ENCODE measurements around the gene BHLHE23. TPM values are rescaled to one million over a fixed set of nuclear protein-coding genes. Genes with fewer than 3 reads are reported as not detected.
"Not testable (repeated sequence)": the region's sequence is repeated elsewhere in the genome, so short reads cannot be mapped to it uniquely, and the experiment has no call there.

The BHLHE23 gene
- total RNA-seq, 2 donors from 2014 or later, result not detected

DNA sequence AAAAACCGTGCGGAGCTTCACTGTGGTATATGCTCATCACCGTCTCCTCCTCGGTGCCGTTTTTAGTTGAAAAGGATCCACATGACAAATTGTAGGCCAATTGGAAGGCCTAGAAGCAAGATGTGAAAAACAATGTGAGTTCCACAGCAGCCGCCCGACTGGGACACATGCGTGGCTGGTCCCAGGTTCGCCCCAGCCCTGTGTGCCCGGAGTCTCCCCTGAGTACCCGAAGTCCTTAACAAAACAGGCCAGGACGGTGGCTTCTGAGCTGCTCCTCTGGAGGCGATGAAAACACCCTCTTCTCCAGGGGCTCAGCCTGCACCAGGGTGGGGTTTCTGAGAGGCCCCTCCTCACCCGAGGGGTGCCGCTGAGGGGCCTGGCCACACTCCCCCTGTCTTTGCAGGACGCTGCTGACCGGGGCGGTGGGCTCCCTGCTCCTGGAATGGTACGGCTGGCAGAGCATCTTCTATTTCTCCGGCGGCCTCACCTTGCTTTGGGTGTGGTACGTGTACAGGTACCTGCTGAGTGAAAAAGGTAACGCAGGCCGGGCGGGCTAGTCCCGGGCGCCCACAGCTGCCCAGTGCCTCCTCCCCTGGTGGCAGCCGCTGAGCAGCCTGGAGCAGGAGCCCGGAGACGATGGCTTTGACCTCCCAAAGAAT is 44.4 kb downstream of the BHLHE23 start:
- Mint-ChIP-seq H3K36me3 (ENCODE audit: low read depth) (no peaks in the 10 kb centered on the region), H3K4me1 (no peaks in the 10 kb centered on the region), H3K27me3 (no peaks in the 10 kb centered on the region), H3K27ac (no peak overlapping the region), H3K4me3 (no peak overlapping the region)
- H3K9me3 ChIP-seq (ENCODE audit: control insufficient read depth, low read length, poor library complexity, severe bottlenecking), result no peaks in the 10 kb centered on the region
- DNase-seq, result no peak
- ATAC-seq, result no peak

DNA sequence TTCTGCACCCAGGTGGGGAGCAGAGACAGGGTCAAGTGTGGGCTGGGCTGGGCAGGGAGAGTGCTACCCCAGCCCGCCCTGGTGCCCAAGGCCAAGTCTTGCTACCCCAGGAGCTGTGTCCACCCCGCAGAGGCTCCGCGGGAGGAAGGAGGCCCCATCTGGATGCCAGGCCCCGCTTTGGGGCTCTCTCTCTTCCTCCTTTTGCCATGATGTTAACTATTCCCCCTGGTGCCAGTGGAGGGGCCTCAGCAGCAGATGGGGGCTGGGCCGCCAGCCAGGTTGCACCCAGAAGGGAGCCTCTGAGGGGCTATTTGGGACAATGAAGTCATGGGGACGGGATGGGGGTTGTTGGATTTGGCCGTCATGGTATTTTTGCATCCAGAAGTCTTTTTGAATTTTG is 45.0 kb downstream of the BHLHE23 start:
- ATAC-seq (no peak), DNase-seq (no peak)
- H3K27me3 Mint-ChIP-seq, result no peaks in the 10 kb centered on the region
- no peak overlapping the region for H3K4me3 Mint-ChIP-seq
- H3K36me3 Mint-ChIP-seq (ENCODE audit: low read depth), result no peaks in the 10 kb centered on the region
- H3K27ac Mint-ChIP-seq, result no peak overlapping the region
- no peaks in the 10 kb centered on the region for H3K4me1 Mint-ChIP-seq
- no peaks in the 10 kb centered on the region for H3K9me3 ChIP-seq (ENCODE audit: control insufficient read depth, low read length, poor library complexity, severe bottlenecking)

DNA sequence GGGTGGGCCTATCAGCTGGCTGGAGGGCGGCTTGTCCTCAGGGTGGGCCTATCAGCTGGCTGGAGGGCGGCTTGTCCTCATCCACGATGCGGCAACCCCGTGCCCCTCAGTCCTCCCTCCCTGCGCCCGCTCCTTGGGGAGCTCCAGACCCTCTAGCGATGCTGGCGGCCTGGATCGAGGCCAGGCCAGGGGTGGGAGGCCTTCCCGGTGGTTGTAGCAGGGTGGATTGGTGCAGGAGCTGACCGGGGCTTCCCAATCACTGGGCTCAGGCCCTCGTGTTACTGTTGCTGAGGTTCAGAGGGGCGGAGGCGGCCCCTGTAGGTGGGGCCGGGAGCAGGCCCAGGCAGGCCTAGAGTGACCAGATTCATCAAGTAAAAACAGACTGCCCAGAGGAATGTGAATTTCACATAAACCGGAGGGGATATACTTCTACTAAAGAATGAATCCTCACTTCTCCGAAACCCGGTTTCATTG is 45.4 kb downstream of the BHLHE23 start:
- Mint-ChIP-seq H3K27ac (no peak overlapping the region), H3K27me3 (no peaks in the 10 kb centered on the region), H3K4me1 (no peaks in the 10 kb centered on the region), H3K36me3 (ENCODE audit: low read depth) (no peaks in the 10 kb centered on the region), H3K4me3 (no peak overlapping the region)
- ATAC-seq (no peak), DNase-seq (no peak)
- no peaks in the 10 kb centered on the region for H3K9me3 ChIP-seq (ENCODE audit: control insufficient read depth, low read length, poor library complexity, severe bottlenecking)

DNA sequence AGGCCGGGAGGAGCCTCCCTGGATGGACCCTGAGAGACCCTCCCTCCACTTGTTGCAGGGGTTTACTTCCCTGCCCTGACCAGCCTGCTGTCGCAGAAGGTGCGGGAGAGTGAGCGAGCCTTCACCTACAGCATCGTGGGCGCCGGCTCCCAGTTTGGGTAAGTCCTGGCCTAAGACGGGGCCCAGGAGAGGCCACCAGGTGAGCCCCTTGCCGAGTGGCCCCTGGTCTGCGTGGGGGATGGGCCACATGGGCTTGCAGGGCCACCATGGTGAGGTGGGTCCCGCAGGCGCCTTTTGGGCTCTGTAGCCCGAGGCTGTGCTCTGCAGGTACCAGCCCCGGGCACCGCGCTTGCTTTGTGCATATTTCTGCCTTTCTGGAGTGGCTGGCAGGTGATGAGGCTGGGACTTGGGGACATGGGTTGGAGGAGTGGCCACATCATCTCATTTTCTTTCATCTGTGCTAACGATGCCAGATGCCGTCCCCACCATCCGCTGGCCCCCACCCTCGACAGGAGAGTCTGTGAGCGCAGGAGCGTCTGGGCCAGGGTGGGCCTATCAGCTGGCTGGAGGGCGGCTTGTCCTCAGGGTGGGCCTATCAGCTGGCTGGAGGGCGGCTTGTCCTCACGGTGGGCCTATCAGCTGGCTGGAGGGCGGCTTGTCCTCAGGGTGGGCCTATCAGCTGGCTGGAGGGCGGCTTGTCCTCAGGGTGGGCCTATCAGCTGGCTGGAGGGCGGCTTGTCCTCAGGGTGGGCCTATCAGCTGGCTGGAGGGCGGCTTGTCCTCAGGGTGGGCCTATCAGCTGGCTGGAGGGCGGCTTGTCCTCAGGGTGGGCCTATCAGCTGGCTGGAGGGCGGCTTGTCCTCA is 46.1 kb downstream of the BHLHE23 start:
- not testable (repeated sequence) for H3K9me3 ChIP-seq (ENCODE audit: control insufficient read depth, low read length, poor library complexity, severe bottlenecking); H3K36me3 Mint-ChIP-seq (ENCODE audit: low read depth); H3K27ac Mint-ChIP-seq; DNase-seq; H3K4me1 Mint-ChIP-seq; H3K4me3 Mint-ChIP-seq; H3K27me3 Mint-ChIP-seq; ATAC-seq

DNA sequence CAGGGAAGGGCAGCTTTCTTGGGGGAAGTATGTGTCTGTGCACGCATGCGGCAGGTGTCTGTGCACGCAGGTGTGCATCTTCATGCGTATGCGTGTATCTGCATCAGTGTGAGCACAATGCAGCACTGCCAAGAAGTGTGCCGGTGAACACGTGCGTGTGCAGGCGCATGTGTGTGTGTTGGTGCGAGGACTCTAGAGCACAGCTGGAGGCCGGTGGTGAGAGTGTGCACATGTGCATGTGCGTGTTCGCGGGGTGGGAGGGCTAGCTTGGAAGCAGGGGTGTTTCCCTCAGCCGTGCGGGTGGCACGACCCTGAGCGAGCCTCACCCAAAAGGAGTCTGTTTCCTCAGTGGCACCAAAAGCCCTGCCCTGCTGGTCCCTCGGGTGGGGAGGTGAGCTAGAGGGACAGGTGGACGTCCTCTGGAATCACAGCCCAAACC is 46.7 kb downstream of the BHLHE23 start:
- no peaks in the 10 kb centered on the region for H3K27me3 Mint-ChIP-seq
- H3K9me3 ChIP-seq (ENCODE audit: control insufficient read depth, low read length, poor library complexity, severe bottlenecking), result no peaks in the 10 kb centered on the region
- ATAC-seq, result no peak
- H3K36me3 Mint-ChIP-seq (ENCODE audit: low read depth), result no peaks in the 10 kb centered on the region
- no peak overlapping the region for H3K27ac Mint-ChIP-seq
- no peak for DNase-seq
- no peak overlapping the region for H3K4me3 Mint-ChIP-seq
- H3K4me1 Mint-ChIP-seq, result no peaks in the 10 kb centered on the region

DNA sequence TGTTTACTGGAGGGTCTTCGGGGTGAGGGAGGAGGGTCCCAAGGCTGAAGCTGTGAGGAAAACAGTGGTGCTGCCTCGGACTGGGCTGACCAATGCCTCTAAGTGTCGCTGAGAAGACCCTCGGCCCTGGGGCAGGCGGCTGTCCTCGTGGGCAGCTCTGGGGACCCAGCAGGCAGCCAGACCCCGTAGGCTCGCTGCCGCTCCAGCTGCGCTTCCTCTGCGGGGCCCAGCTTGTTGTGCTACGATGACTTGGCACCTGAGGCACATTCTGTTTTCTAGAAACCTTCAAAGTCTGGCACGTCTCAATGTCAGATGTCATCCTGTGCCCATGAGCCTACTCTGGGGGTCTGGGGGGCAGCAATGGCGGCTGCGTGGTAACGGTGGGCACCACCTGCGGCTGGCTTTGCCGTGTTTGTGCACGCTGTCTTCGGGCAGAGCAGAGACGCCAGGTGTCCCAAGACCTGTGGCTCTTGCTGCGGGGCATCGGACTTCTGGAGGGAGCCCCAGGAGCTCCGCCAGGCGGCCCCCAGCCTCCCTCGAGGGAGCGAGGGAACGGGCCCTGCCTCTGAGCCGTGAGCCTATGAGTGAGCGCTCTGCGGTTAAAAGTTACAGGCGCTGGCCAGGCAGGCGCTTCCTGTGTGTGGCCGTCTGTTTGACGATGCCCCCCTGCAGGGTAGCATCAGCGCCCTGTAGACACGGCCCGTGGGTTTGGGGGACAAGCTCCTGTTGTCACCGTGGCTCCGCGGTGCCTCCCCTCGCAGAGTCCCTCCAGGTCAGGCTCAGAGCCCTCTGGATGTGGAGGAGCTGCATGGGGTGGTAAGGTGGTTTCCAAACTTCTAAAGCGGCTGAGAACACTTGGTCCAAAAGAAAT is 47.4 kb downstream of the BHLHE23 start:
- ATAC-seq (no peak), DNase-seq (no peak)
- Mint-ChIP-seq H3K4me1 (peaks cover under 1% of the 10 kb centered on the region), H3K36me3 (ENCODE audit: low read depth) (no peaks in the 10 kb centered on the region), H3K4me3 (no peak overlapping the region), H3K27ac (no peak overlapping the region), H3K27me3 (no peaks in the 10 kb centered on the region)
- no peaks in the 10 kb centered on the region for H3K9me3 ChIP-seq (ENCODE audit: control insufficient read depth, low read length, poor library complexity, severe bottlenecking)

DNA sequence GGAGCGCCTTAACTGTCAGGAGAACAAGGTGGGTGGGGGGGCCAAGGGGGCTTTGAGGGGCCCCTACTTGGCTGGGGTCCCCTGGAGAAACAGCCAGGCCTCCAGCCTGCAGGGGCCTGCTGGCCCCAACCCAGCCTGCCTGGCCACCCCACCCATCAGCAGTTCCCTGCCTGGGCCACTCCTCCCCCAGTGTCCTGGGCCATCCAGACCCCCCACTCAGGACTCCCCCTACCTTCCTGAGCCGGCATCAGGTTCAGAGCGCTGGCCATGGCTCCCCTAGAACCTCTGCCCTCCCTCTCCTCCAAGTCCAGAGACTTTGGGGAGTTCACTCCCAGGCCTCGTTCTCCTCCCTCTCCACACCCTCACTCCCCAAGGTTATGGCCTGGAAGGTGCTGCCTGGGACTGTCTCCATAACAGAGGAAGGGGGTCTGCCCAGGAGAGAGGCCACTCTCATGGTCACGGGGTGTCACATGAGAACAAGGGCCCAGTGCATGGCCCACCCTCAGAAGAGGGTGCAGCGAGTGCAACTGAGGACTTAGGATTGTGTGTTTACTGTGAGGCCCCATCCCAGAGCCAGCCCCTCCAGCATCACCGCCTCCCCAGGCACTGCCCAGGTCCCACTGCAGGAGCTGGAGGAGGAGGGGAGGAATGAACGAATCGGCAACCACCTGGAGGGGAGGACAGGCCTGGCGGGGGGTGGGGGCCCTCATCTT is 48.2 kb downstream of the BHLHE23 start:
- DNase-seq (no peak), ATAC-seq (no peak)
- H3K4me1 Mint-ChIP-seq, result peaks cover 7% of the 10 kb centered on the region
- H3K27ac Mint-ChIP-seq, result no peak overlapping the region
- no peaks in the 10 kb centered on the region for H3K9me3 ChIP-seq (ENCODE audit: control insufficient read depth, low read length, poor library complexity, severe bottlenecking)
- no peak overlapping the region for H3K4me3 Mint-ChIP-seq
- H3K27me3 Mint-ChIP-seq, result no peaks in the 10 kb centered on the region
- no peaks in the 10 kb centered on the region for H3K36me3 Mint-ChIP-seq (ENCODE audit: low read depth)

DNA sequence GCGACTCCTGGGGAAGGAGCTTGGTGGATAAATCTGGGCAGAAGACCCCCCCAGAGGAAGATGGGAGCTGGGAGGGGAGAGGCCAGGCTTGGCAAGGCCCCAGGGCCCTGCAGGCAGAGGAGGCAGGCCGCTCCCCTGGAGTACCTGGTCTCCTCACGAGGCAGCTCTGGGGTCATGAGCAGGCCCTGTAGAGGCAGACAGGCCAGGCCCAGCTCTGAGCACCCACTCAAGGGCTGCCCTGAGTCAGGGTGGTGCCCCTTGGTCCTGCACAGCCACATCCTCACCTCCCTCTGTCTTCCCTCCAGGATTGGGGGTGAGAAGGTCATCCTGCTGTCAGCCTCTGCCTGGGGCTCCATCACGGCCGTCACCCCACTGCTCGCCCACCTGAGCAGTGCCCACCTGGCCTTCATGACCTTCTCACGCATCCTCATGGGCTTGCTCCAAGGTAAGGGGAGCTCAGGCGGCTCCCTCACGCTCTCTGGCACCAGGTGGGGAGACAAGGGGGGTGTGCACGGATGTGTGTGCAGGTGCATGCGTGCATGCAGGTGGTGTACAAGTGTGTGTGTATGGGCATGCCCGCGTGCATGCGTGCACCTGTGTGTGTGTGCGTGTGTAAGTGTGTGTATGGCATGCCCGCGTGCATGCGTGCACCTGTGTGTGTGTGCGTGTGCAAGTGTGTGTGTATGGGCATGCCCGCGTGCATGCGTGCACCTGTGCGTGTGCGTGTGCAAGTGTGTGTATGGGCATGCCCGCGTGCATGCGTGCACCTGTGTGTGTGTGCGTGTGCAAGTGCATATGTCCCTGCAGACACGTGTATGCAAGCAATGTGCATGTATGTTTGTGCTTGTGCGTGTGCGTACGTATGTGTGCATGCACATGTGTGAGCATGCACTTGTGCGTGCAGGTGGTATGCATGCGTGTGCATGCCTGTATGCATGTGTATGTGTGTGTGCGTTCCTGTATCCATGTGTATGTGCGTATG is 49.3 kb downstream of the BHLHE23 start:
- no peak for ATAC-seq
- H3K4me3 Mint-ChIP-seq, result no peak overlapping the region
- H3K27ac Mint-ChIP-seq, result no peak overlapping the region

DNA sequence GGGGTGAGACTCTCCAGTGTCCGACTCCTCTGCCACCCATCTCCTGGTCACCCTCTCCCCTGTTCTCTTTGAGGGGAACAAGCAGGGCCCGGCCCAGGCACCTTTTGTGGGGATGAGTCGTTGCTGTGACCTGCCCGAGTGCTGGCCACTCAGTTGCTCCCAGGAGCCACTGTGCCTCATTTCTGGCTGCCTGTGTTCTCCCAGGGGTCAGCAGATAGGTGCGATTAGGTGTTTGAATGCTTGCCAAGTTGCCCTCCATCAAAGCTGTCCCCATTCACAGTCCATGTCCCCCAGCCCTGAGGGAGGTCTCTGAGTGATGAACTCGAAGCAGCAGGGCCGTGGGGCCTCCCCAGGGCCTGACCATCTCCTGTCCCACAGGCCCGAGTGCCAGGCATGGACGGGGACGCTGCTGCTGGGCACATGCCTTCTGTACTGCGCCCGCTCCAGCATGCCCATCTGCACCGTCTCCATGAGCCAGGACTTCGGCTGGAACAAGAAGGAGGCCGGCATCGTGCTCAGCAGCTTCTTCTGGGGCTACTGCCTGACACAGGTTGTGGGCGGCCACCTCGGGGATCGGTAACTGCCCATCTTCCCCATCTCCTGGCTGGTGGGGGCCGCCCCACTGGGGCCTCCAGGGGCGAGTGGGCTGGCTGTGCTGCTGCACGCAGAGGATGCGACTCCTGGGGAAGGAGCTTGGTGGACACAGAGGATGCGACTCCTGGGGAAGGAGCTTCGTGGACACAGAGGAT is 50.2 kb downstream of the BHLHE23 start:
- ATAC-seq, result no peak
- Mint-ChIP-seq H3K4me3 (no peak overlapping the region), H3K4me1 (peaks cover 9% of the 10 kb centered on the region), H3K27ac (no peak overlapping the region), H3K36me3 (ENCODE audit: low read depth) (no peaks in the 10 kb centered on the region), H3K27me3 (no peaks in the 10 kb centered on the region)
- H3K9me3 ChIP-seq (ENCODE audit: control insufficient read depth, low read length, poor library complexity, severe bottlenecking), result no peaks in the 10 kb centered on the region
- DNase-seq, result no peak

More for the DNA sequence above, 49.3 kb downstream of the BHLHE23 start:
- H3K9me3 ChIP-seq (ENCODE audit: control insufficient read depth, low read length, poor library complexity, severe bottlenecking), result no peaks in the 10 kb centered on the region
- Mint-ChIP-seq H3K36me3 (ENCODE audit: low read depth) (no peaks in the 10 kb centered on the region), H3K4me1 (peaks cover 7% of the 10 kb centered on the region), H3K27me3 (no peaks in the 10 kb centered on the region)
- no peak for DNase-seq

Data from T-helper 17 cell (primary cell).